ENCODE results near the gene SPATA24. TPM values are rescaled to one million over a fixed set of nuclear protein-coding genes. Genes with fewer than 3 reads are reported as not detected.

The SPATA24 gene
- total RNA-seq, 1 donor from 2014 or later, result 4.5 TPM

DNA sequence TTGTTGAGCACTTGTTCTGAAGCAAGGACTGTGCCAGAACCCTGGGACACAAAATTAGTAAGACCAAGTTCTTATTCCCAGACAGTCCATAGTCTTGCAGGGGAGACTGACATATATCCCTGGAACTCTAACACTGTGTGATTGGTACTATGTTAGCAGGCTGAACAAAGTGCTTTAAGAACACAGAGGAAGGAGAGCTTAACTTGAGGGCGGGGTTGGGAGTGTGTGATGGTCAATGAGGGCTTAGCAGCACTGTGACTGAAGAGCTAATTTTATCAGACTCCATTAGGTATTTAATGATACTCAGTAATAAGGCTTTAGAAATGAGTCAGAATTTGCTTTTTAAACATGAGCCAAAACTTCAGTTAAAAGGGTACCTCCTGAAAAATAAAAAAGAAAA is 14.9 kb upstream of the SPATA24 start:
- peaks cover 18% of the 10 kb centered on the region for H3K4me1 ChIP-seq
- H3K36me3 ChIP-seq, result peaks cover 25% of the 10 kb centered on the region
- no peaks in the 10 kb centered on the region for H3K9me3 ChIP-seq
- DNase-seq, result no peak
- H3K4me3 ChIP-seq, result no peak overlapping the region
- TF ChIP-seq, protein P1, sequence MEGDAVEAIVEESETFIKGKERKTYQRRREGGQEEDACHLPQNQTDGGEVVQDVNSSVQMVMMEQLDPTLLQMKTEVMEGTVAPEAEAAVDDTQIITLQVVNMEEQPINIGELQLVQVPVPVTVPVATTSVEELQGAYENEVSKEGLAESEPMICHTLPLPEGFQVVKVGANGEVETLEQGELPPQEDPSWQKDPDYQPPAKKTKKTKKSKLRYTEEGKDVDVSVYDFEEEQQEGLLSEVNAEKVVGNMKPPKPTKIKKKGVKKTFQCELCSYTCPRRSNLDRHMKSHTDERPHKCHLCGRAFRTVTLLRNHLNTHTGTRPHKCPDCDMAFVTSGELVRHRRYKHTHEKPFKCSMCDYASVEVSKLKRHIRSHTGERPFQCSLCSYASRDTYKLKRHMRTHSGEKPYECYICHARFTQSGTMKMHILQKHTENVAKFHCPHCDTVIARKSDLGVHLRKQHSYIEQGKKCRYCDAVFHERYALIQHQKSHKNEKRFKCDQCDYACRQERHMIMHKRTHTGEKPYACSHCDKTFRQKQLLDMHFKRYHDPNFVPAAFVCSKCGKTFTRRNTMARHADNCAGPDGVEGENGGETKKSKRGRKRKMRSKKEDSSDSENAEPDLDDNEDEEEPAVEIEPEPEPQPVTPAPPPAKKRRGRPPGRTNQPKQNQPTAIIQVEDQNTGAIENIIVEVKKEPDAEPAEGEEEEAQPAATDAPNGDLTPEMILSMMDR (IDR thresholded peaks at IDR 0.05), result no peak
- no peak overlapping the region for H3K27ac ChIP-seq
- intact Hi-C loops (cut with DNase I), result no loop called here
- no peak for ATAC-seq
- no peaks in the 10 kb centered on the region for H3K27me3 ChIP-seq

DNA sequence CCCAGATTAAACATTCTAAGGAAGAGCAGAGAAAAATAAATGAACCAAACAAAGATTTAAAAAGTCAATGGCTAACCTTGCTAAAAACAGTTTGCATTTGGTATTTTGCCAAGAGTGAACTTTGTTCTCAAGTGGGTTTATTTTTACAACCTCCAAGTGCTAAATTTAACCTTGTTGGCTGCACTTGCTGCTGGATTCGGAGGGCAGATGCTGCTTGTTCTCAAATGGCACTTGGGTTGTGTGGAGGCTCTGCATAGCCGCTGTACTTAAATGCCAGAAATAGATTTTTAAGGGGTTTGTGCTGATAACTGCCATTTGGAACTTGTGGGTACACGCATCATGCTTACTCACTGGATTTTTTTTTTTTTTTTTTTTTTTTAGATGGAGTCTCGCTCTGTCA is 13.3 kb upstream of the SPATA24 start:
- no peak for ATAC-seq
- H3K9me3 ChIP-seq, result no peaks in the 10 kb centered on the region
- H3K4me3 ChIP-seq, result no peak overlapping the region
- peaks cover 18% of the 10 kb centered on the region for H3K4me1 ChIP-seq
- no peaks in the 10 kb centered on the region for H3K27me3 ChIP-seq
- intact Hi-C loops (cut with DNase I), result no loop called here
- peaks cover 20% of the 10 kb centered on the region for H3K36me3 ChIP-seq
- no peak overlapping the region for H3K27ac ChIP-seq
- TF ChIP-seq, protein P1 (IDR thresholded peaks at IDR 0.05), result no peak
- no peak for DNase-seq

DNA sequence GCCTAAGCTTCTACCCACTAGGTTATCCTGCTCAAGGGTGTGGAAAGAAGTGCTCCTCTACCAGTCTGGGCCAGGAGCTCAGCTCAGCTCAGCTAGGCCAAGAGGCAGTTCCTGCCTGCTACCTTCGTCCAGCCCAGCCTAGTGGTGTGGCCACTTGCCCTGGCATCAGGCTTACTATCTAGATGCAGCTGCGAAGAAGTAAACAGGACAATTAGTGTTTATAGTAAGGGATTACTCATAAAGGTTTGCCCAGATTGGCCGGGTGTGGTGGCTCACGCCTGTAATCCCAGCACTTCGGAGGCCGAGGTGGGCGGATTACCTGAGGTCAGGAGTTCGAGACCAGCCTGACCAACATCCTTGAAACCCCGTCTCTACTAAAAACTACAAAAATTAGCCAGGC is 12.8 kb upstream of the SPATA24 start:
- H3K36me3 ChIP-seq, result peaks cover 20% of the 10 kb centered on the region
- no peak overlapping the region for H3K27ac ChIP-seq
- intact Hi-C loops (cut with DNase I), result no loop called here

DNA sequence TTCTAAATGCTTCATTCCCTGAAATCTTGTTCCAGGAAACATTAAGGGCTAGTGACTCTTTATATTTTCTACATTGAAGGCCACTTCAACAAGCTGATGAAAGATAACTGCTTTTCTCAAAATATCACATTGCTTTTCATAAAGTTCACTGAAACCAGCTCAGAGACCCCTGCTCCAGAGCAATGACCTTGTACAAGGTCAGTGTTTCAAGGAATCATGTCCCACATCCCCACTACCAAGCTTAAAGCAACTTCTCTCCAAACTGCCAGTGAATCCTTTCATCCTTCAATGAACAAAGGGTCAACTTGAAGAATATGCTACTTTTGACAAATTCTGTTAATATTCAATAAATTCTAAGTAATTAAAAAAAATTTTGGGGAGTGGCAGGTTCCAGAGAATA is 12.0 kb upstream of the SPATA24 start:
- peaks cover 18% of the 10 kb centered on the region for H3K4me1 ChIP-seq
- ATAC-seq, result no peak
- intact Hi-C loops (cut with DNase I), result no loop called here

More for the DNA sequence above, 12.8 kb upstream of the SPATA24 start:
- Histone ChIP-seq H3K4me1 (peaks cover 18% of the 10 kb centered on the region), H3K4me3 (no peak overlapping the region), H3K27me3 (no peaks in the 10 kb centered on the region), H3K9me3 (no peaks in the 10 kb centered on the region)
- DNase-seq, result no peak
- peak; percentile 34 for ATAC-seq
- TF ChIP-seq, protein P1 (IDR thresholded peaks at IDR 0.05), result no peak

DNA sequence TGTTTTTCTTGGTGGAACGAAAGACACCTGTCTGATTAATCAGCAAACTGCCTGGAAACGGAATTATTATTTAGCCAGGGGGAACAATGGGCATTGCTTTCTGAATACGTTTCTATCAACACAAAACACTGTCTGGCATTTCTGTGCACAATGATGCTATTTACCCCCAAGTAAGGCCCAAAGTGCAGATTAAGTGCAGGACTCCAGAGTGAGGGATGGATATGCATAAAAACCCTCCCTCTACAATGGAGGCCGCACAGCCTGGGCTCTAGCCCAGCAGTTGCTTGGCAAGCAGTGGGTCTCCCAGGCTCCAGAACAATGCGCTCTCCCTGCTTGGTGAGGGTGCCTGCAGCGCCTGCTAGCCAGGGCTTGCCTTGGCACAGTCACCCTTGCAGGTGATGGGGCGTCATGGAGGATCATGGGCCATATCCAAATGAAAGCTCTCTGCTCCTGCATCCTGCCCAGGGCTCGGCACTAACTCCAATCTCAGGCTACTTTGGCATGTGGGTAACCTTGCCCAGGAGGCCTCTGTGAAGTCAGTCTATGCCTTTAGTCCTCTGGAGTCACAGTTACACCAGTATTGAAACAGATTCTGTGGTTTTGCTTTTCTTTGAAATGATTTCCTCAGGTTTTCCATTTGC is 11.5 kb upstream of the SPATA24 start:
- H3K27ac ChIP-seq, result no peak overlapping the region
- no peak for ATAC-seq
- H3K4me1 ChIP-seq, result peaks cover 18% of the 10 kb centered on the region
- H3K36me3 ChIP-seq, result peaks cover 14% of the 10 kb centered on the region
- no peak for DNase-seq
- TF ChIP-seq, protein P1 (IDR thresholded peaks at IDR 0.05), result no peak
- no peak overlapping the region for H3K4me3 ChIP-seq
- no peaks in the 10 kb centered on the region for H3K27me3 ChIP-seq
- no peaks in the 10 kb centered on the region for H3K9me3 ChIP-seq
- intact Hi-C loops (cut with DNase I), result no loop called here

More for the DNA sequence above, 12.0 kb upstream of the SPATA24 start:
- Histone ChIP-seq H3K27me3 (no peaks in the 10 kb centered on the region), H3K27ac (no peak overlapping the region), H3K4me3 (no peak overlapping the region), H3K36me3 (peaks cover 14% of the 10 kb centered on the region), H3K9me3 (no peaks in the 10 kb centered on the region)
- DNase-seq, result no peak
- TF ChIP-seq, protein P1 (IDR thresholded peaks at IDR 0.05), result no peak

Measured in upper lobe of right lung (tissue), 1 donor.